HG03378 (cell line): ENCODE measurements around the gene CACNA1D.

Experiments
- ATAC-seq: cut with Tn5 transposase; IDR thresholded peaks from one replicate; pipeline ENCODE4 v1.9.1; 2021; ENCODE audit warnings: mild to moderate bottlenecking, moderate library complexity; ENCODE audit not compliant: unreplicated experiment

The CACNA1D gene

DNA sequence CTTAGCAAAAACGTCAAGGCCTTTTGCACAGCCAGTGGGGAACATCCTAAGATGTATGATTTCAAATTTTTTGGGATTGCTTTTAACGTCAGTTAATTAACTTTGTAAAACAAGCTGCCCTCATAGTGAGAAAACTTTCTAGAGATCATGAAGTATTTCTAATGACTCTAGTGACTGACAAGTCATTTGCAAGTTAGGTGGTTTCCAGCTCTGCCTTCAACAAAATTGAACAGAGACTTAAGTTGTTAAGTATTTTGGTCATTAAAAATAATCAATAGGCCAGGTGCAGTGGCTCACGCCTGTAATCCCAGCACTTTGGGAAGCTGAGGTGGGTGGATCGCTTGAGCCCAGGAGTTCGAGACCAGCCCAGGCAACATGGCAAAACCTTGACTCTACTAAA, 280.6 kb downstream of the CACNA1D start:
- no peak for ATAC-seq

- ATAC-seq = no peak
Measured at GRCh38 chr3:53775834-53776251, 281.4 kb downstream of the CACNA1D start.

DNA sequence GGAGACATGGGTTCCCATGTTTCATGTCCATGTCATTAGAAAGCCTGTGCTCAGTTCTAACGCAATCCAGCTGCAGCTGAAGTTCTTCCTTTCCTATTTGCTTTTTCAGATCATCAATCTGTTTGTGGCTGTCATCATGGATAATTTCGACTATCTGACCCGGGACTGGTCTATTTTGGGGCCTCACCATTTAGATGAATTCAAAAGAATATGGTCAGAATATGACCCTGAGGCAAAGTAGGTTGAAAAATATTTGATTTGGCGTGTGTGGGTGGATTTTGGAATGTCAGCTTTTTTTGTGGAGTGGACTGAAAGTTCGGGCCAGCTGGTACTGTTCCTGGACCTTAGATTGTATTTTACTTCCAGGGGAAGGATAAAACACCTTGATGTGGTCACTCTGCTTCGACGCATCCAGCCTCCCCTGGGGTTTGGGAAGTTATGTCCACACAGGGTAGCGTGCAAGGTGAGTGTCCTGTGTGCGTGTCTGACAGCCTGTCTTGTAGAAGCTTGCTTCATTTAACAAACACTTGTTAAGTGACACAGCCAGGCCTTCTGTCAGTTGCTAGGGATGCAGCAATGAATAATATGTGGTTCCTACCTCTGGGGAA, 282.2 kb downstream of the CACNA1D start:
- no peak for ATAC-seq

DNA sequence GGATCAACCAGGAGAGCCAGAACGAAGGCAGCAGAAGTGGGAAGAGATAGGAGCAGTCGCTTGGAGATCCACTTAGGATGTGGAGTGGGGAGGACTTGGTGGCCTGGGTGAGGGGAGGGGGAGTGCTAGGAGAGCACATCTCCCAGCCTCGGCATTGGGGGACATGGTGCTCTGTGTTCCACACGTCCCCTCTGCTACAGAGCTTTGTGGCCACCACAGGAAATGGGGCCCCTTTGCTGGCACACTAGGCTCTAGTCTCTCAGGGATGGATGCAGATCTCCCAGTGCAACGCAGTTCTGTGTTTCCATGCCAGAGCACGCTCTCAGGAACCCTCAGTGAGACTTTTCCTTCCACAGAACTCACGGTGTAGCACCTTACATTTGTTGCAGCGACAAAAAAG, 283.1 kb downstream of the CACNA1D start:
- no peak for ATAC-seq

DNA sequence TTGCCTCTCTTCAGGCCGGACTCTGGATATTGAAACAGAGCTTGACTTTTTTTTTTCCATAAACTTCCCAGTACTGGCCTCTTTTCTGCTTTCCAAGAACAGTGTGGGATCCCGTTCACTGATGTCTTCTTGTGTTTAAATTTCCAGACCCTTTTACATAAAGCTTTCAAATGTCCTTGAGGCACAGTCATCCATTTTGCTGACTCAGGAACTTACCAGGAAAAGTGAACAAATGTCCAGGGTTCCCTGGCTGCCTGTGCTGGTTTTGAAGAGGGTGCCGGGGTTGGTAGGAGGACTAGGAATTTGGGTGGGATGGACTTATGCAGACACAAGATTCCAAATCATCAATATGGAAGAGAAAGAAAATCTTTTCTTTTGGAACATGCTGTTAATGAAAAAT, 283.7 kb downstream of the CACNA1D start:
- ATAC-seq = no peak

- ATAC-seq = no peak
Measured at GRCh38 chr3:53780171-53780570, 285.8 kb downstream of the CACNA1D start.

GRCh38 chr3:53780806-53781205, 286.4 kb downstream of the CACNA1D start:
- ATAC-seq = no peak

GRCh38 chr3:53787016-53787415, 292.6 kb downstream of the CACNA1D start:
- ATAC-seq = no peak

DNA sequence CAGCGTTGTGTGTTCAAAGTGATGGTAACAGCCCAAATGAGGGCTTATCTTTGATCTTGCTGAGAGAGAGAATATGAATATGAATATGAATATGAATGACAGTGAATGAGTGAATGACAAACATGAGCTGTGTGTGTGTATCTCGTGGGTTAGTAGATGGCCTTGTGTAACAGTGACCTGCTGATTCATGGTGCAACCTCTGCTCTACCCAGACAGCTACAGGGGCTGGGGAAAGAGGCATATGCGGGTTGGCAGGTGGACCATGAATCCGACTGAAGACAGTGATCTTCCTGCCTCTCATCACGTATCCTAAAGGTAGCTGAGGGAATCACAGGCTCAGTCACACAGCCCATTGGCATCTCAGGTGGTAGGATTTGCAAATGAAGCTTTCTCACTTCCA, 293.6 kb downstream of the CACNA1D start:
- no peak for ATAC-seq

DNA sequence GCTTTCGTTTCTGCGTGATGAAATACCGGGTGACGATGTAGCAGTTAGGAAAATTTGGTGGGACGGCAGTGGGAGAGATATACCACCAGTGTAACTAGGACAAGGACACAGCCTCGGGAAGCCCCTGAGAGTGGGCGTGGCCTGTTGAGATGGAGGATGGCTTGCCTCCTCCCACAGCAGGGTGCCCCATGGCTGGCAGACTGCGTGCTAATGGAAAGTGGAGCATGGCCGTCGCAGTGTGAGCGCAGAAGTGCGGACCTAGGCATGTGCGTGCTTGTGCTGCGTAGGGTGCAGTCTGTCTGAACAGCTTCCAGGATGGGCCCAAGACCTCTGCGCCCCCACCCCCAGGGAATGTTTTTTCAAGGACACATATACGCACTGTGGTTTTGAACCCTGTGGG, 295.0 kb downstream of the CACNA1D start:
- ATAC-seq = no peak

GRCh38 chr3:53790470-53790869, 296.1 kb downstream of the CACNA1D start:
- ATAC-seq = no peak

DNA sequence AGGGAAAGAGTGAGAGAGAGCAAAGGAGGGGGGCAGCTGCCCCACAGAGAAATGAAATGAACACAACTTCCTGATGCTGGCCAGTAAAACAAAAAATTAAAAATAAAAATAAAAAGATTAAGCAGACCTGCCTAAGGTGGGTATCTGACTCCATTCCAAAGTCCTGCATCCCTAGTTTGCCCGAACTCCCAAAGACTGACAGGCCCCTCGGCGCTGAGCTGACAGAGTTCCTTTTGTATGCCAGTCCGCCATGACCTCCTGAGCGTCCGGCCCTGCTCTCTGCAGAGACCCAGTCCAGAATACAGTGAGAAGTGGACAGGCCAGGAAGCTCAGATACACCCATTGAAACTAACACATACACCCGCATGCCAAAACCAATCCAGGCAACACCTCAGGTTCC, 296.9 kb downstream of the CACNA1D start:
- ATAC-seq = no peak

GRCh38 chr3:53792866-53793265, 298.5 kb downstream of the CACNA1D start:
- no peak for ATAC-seq

DNA sequence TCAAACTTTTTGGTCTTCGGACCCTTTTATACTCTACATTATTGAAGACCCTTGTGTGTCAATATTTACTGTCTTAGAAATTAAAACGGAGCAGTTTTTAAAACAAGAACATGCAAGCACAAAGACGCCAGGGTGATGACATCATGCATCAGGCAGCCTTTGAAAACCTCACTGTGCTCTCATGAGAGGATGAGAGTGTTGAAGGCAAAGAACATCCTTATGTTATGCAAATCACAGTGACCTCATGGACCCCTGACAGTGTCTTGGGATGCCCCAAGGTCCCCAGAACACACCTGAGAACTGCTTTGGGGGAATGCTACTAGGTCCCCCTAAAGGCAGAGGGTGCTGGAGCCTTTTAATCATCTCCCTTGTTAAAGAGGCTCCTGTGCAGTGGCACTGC, 300.2 kb downstream of the CACNA1D start:
- ATAC-seq = no peak

- ATAC-seq = no peak
Measured at GRCh38 chr3:53795176-53795575, 300.8 kb downstream of the CACNA1D start.

DNA sequence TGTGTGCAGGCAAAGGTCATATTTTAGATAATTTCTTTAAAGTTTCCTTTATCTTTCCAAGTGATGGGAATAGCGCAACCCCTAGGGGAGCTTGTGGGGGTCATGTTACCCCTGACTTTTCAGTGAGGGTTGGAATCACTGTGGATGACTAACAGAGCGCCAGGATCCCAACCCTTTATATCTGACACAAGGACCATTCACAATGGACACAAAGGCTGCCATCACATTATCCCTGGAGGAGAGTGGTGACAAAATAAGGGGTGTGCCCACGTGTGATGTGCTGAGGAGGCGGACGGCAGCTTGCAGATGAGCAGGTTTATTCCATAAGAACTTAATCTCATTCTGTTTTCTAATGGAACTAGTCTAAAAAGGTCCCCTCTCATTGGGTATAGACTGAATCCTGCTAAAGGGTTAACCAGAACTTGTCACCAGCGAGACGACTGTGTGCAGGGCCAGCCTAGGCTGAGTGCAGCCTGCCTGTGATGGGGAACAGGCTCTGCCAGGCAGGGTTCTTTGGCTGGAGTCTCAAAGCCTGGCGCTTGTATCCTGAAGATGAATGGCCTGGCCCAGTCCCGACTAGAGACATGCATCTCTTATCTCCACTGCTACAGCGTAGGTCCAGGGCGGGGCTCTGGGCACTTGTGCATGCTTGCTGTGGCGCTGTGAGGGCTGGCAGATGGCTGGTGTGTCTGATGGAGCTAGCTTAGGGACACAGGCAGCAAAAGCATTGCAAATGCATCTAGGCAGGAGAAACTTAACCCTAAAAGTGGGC, 301.6 kb downstream of the CACNA1D start:
- no peak for ATAC-seq

DNA sequence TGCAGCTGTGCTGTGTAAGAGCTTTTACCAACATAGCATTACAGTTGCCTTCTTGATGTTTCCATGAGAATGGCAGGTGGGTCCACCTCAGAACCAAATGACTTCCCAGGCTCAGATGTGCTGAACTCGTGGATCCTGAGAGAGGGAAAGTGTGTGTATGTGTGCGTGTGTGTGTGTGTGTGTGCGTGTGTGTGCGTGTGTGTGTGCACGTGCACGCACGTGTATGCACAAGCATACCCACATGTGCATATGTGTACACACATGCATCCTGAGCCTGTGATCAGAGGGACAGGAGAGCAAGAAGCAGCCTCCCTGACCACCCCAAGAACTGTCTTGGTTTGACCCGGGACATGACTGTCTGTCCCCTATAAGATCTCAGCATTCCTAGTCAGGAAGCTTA, 303.7 kb downstream of the CACNA1D start:
- ATAC-seq = no peak

DNA sequence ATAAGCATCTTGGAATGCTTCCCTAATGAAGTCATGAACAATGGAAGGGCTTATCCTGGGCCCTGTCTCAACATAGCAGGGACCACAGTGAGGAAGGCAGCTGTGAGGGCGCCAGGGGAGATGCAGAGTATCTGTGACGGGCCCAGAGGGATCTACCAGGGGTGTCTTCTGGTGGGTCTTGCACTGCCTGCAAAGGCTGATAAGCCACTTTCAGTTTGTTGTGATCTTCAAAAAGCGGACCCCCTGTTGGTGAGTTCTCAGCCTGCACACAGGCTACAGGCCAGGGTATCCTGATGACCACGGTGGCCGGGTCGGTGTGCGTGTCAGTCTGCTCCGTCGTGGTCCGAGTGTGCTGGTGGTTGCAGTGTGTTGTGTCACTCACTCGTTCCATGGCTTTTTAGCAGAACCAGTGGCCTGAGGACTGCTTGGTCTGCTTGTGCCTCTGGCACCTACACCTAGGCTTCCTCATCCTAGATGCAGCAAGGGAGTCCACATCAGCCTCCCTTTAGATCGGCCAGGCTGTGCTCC, 305.0 kb downstream of the CACNA1D start:
- no peak for ATAC-seq

GRCh38 chr3:53800041-53800906, 305.9 kb downstream of the CACNA1D start:
- no peak for ATAC-seq

GRCh38 chr3:53801319-53801718, 306.9 kb downstream of the CACNA1D start:
- ATAC-seq = no peak

DNA sequence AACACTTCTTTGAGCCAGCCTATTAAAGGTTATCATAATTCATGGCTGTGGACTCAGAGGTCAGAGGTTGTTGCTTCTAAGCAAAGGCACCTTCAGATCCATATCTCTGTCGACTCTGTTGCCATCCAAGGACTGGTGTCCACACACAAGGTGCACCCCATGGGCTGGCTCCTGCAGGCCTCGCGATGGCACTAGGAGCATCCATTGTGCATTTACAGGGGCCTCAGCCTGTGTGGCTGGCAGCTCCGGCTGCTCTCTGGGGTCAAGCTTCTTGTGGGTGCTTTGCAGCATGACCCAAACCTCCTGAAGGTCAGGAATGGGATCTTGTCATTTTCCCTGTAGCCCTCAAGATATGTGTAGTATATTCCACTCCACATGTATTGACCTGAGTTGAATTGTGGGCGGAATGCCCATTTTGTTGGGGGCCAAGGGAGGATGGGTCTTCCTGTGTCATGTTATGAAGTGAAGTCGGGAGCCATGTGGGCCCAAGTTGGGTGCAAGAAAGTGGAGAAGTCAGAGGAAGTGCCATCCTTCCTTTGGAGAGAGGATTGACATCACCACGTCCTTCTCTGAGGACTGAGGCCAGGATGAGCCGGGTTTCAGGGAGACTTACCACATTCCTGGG, 308.0 kb downstream of the CACNA1D start:
- ATAC-seq = no peak
